Measurements from ENCODE around the gene MAP3K13.

DNA sequence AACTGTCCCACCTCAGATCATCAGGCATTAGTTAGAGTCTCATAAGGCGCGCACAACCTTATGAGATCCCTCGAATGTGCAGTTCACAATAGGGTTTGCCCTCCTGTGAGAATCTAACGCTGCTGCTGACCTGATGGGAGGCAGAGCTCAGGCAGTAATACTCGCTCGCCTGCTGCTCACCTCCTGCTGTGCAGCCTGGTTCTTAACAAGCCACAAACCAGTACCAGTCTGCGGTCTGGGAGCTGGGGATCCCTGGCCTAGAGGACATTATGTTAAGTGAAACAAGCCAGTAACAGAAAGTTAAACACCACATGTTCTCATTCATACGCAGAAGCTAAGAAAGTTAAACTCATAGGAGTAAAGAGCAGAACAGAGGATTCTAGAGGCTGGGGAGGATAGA lies 47.0 kb downstream of the MAP3K13 start:
- TF ChIP-seq, protein P1, sequence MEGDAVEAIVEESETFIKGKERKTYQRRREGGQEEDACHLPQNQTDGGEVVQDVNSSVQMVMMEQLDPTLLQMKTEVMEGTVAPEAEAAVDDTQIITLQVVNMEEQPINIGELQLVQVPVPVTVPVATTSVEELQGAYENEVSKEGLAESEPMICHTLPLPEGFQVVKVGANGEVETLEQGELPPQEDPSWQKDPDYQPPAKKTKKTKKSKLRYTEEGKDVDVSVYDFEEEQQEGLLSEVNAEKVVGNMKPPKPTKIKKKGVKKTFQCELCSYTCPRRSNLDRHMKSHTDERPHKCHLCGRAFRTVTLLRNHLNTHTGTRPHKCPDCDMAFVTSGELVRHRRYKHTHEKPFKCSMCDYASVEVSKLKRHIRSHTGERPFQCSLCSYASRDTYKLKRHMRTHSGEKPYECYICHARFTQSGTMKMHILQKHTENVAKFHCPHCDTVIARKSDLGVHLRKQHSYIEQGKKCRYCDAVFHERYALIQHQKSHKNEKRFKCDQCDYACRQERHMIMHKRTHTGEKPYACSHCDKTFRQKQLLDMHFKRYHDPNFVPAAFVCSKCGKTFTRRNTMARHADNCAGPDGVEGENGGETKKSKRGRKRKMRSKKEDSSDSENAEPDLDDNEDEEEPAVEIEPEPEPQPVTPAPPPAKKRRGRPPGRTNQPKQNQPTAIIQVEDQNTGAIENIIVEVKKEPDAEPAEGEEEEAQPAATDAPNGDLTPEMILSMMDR (IDR thresholded peaks at IDR 0.05), result no peak
- no peak for TF ChIP-seq ZFX (IDR thresholded peaks at IDR 0.05; ENCODE audit: borderline replicate concordance)

All from 22Rv1 (cell line).